KMS-11 (cell line): ENCODE data around the gene HINT2.
A peak's percentile ranks its signal among the peaks of the same experiment; 100 is the strongest.

Experiments used
- H2AFZ ChIP-seq: fragments of 200-600 bp; sonication (generic); 2 replicates; pipeline ENCODE4 v1.6.1; 2016; ENCODE audit warnings: antibody characterized with exemption, mixed run types, low read depth
- H3K27ac ChIP-seq: fragments of 200-600 bp; sonication (generic); 2 replicates; pipeline ENCODE4 v1.6.1; 2016; ENCODE audit warnings: mild to moderate bottlenecking, mixed run types
- H3K27me3 ChIP-seq: fragments of 200-600 bp; sonication (generic); 2 replicates; pipeline ENCODE4 v1.6.1; 2017; ENCODE audit warnings: mild to moderate bottlenecking, low read depth, mixed run types, moderate library complexity; ENCODE audit not compliant: insufficient read depth
- H3K36me3 ChIP-seq: fragments of 200-600 bp; sonication (generic); 2 replicates; pipeline ENCODE4 v1.6.1; 2017; ENCODE audit warnings: mild to moderate bottlenecking, mixed run types; ENCODE audit not compliant: insufficient read depth
- H3K4me1 ChIP-seq: fragments of 200-600 bp; sonication (generic); 2 replicates; pipeline ENCODE4 v1.6.1; 2016; ENCODE audit warnings: mild to moderate bottlenecking, low read depth, mixed run types; ENCODE audit not compliant: poor library complexity, severe bottlenecking
- H3K4me2 ChIP-seq: fragments of 200-600 bp; sonication (generic); 2 replicates; pipeline ENCODE4 v1.7.0; 2016; ENCODE audit warnings: mild to moderate bottlenecking, mixed run types
- H3K4me3 ChIP-seq: fragments of 200-600 bp; sonication (generic); IDR thresholded peaks from 2 replicates; pipeline ENCODE4 v1.6.1; 2017; ENCODE audit warnings: low read depth, low read length, mixed read lengths; ENCODE audit not compliant: insufficient read depth
- H3K79me2 ChIP-seq: fragments of 200-600 bp; sonication (generic); 2 replicates; pipeline ENCODE4 v1.6.1; 2016; ENCODE audit warnings: low read depth, mixed run types; ENCODE audit not compliant: insufficient read depth
- H3K9ac ChIP-seq: fragments of 200-600 bp; sonication (generic); 2 replicates; pipeline ENCODE4 v1.6.1; 2016; ENCODE audit warnings: mild to moderate bottlenecking, mixed run types
- H4K20me1 ChIP-seq: fragments of 200-600 bp; sonication (generic); 2 replicates; pipeline ENCODE4 v1.6.1; 2016; ENCODE audit warnings: mild to moderate bottlenecking, mixed run types; ENCODE audit not compliant: insufficient read depth
- CTCF ChIP-seq: fragments of 200-600 bp; sonication (generic); conservative IDR thresholded peaks from 2 replicates; pipeline ENCODE4 v1.6.1; 2017; ENCODE audit warnings: low read depth, mild to moderate bottlenecking, antibody characterized with exemption, low read length, moderate library complexity, mixed read lengths

The HINT2 gene

GRCh38 chr9:35847792-35848572 lies 33.1 kb upstream of the HINT2 start:
- peak overlapping the region; percentile 92 for H3K27ac ChIP-seq
- H3K9ac ChIP-seq: peak overlapping the region; percentile 46
- peaks cover 79% of the 10 kb centered on the region for H3K4me1 ChIP-seq
- no peaks in the 10 kb centered on the region for H3K79me2 ChIP-seq
- H2AFZ ChIP-seq: peak overlapping the region; percentile 37; the same call in 1 of the 2 replicates
- no peaks in the 10 kb centered on the region for H4K20me1 ChIP-seq
- H3K36me3 ChIP-seq: no peaks in the 10 kb centered on the region
- TF ChIP-seq CTCF: no peak
- H3K4me2 ChIP-seq: peak overlapping the region; percentile 77
- H3K27me3 ChIP-seq: no peaks in the 10 kb centered on the region
- no peak overlapping the region for H3K4me3 ChIP-seq

- Histone ChIP-seq H3K4me1 (peaks cover 91% of the 10 kb centered on the region), H3K4me3 (no peak overlapping the region), H3K79me2 (no peaks in the 10 kb centered on the region), H3K9ac (no peak overlapping the region), H3K4me2 (no peak overlapping the region), H4K20me1 (no peaks in the 10 kb centered on the region), H2AFZ (no peak overlapping the region), H3K27me3 (no peaks in the 10 kb centered on the region), H3K27ac (no peak overlapping the region; the same call in 1 of the 2 replicates), H3K36me3 (no peaks in the 10 kb centered on the region)
- no peak for TF ChIP-seq CTCF
Measured at GRCh38 chr9:35845824-35846771, 31.3 kb upstream of the HINT2 start.

DNA sequence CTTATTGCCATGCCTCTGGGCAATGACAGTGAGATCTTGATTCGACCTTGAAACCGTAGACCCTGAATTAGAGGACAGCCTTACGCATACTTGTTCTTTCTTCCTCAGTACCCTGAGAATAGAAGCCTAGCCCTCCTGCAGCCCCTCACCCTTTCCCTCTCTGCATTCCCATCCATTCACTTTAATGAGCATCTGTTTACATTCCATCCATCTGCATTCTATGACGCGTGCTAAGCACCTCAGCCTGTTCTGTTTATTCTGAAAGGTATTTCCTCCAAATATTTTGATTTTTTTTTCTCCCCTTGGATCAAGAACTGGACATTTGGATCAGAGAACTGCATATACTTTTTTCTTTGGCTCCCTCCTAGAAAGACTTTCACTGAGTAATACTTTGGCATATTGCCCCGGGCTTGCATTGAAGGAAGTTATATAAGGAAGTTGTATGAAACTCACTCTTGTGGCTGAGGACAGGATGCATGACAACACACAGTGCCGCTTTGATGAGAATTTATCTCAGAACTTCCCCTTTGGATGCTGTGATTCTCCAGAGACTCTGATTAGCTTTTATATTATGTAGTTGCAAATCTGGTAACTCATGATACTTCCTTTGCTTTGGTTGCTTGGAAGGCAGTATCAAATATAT lies 29.9 kb upstream of the HINT2 start:
- Histone ChIP-seq H2AFZ (no peak overlapping the region), H3K9ac (no peak overlapping the region), H3K4me1 (peaks cover 79% of the 10 kb centered on the region), H3K27ac (no peak overlapping the region), H3K79me2 (no peaks in the 10 kb centered on the region), H4K20me1 (no peaks in the 10 kb centered on the region), H3K4me3 (no peak overlapping the region), H3K4me2 (no peak overlapping the region), H3K36me3 (no peaks in the 10 kb centered on the region), H3K27me3 (no peaks in the 10 kb centered on the region)
- no peak for TF ChIP-seq CTCF

DNA sequence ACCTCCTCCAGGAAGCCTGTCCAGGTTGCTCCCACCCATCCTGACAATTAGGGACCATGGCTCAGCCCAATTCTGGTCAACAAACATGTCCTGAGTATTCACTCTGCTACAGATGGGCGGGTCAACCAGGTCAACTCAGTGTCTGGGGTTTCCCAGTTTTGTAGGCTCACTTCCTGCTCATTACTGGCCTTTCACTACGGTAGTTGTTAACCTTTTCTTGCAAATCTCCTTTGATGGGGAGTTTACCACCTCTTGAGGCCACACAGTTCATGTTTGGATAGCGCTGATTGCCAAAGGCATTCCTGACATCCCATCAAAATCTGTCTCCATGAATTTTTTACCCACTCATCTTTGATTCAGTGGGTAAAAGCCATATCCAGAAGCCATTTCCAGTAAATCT lies 28.0 kb upstream of the HINT2 start:
- no peaks in the 10 kb centered on the region for H3K79me2 ChIP-seq
- H3K4me3 ChIP-seq: no peak overlapping the region
- peaks cover 59% of the 10 kb centered on the region for H3K4me1 ChIP-seq
- H4K20me1 ChIP-seq: no peaks in the 10 kb centered on the region
- H3K4me2 ChIP-seq: peak overlapping the region; percentile 35; the same call in 1 of the 2 replicates
- no peak overlapping the region for H3K27ac ChIP-seq
- no peak for TF ChIP-seq CTCF
- H3K27me3 ChIP-seq: no peaks in the 10 kb centered on the region
- no peak overlapping the region for H3K9ac ChIP-seq
- H3K36me3 ChIP-seq: no peaks in the 10 kb centered on the region
- no peak overlapping the region for H2AFZ ChIP-seq
